Left kidney (tissue), 8 donors: ENCODE results near the gene HMSD. TPM values are rescaled to one million over a fixed set of nuclear protein-coding genes. Genes with fewer than 3 reads are reported as not detected.
A peak's percentile ranks its signal among the peaks of the same experiment; 100 is the strongest.
"Not testable (repeated sequence)": the region's sequence is repeated elsewhere in the genome, so short reads cannot be mapped to it uniquely, and the experiment has no call there.

Experiments
- DNase-seq: peaks from one replicate; pipeline ENCODE4 v3.0.0-alpha.2; 2013
- long read RNA-seq, 8 donors: transcript quantifications; one replicate each; lab custom pipeline, GENCODE V29; 2026
- polyA plus RNA-seq: library from polyadenylated mRNA; unstranded; fragments of 120-200 nt; gene quantifications from one replicate; pipeline ENCODE4 v1.2.1, GENCODE V29; 2013; ENCODE audit not compliant: insufficient read length

Gene HMSD
- 3.6 TPM for polyA plus RNA-seq
- long read RNA-seq, donor 1, partial matches to known transcripts, result 0 of 2 reads
- long read RNA-seq, donor 1, other reads (novel, unspliced or antisense), result 0 of 2 reads
- long read RNA-seq, donor 2, result 0 reads
- long read RNA-seq, donor 3, result 0 reads
- long read RNA-seq, donor 4, result 0 reads
- long read RNA-seq, donor 5, result 0 reads
- long read RNA-seq, donor 6, result 0 reads
- long read RNA-seq, donor 7, partial matches to known transcripts, result 0 of 3 reads
- long read RNA-seq, donor 7, other reads (novel, unspliced or antisense), result 0 of 3 reads
- long read RNA-seq, donor 8, result 0 reads

GRCh38 chr18:63949068-63949737 is at the start of gene HMSD:
Gene HMSD (plus strand): TSS chr18:63949301. CDS start chr18:63953456, 4,155 bp downstream.
- DNase-seq, result no peak

GRCh38 chr18:63903851-63904570 is 45.1 kb upstream of the HMSD start:
- no peak for DNase-seq

- no peak for DNase-seq
Measured at GRCh38 chr18:63904694-63905093, 44.4 kb upstream of the HMSD start.

- peak; percentile 5 for DNase-seq
Measured at GRCh38 chr18:63905361-63905760, 43.7 kb upstream of the HMSD start.

- DNase-seq, result no peak
Measured at GRCh38 chr18:63906056-63906455, 43.0 kb upstream of the HMSD start.

- no peak for DNase-seq
Measured at GRCh38 chr18:63907664-63908063, 41.4 kb upstream of the HMSD start, which contains the start of gene SERPINB10. Gene SERPINB10 (plus strand): TSS chr18:63907958. CDS start chr18:63915511, 7,553 bp downstream.

GRCh38 chr18:63908858-63909257 is 40.2 kb upstream of the HMSD start:
- DNase-seq, result no peak

GRCh38 chr18:63909870-63910269 is 39.2 kb upstream of the HMSD start:
- DNase-seq, result no peak

GRCh38 chr18:63917817-63918216 is 31.3 kb upstream of the HMSD start:
- DNase-seq, result no peak

- no peak for DNase-seq
Measured at GRCh38 chr18:63922049-63922448, 27.1 kb upstream of the HMSD start.

GRCh38 chr18:63924551-63924950 is 24.6 kb upstream of the HMSD start:
- DNase-seq, result no peak

- no peak for DNase-seq
Measured at GRCh38 chr18:63928331-63928730, 20.8 kb upstream of the HMSD start.

GRCh38 chr18:63929369-63929768 is 19.7 kb upstream of the HMSD start:
- DNase-seq, result not testable (repeated sequence)

- no peak for DNase-seq
Measured at GRCh38 chr18:63930773-63931354, 18.2 kb upstream of the HMSD start.

- peak; percentile 63 for DNase-seq
Measured at GRCh38 chr18:63936156-63936931, 12.8 kb upstream of the HMSD start.

- peak; percentile 1 for DNase-seq
Measured at GRCh38 chr18:63936932-63937393, 12.1 kb upstream of the HMSD start.

- no peak for DNase-seq
Measured at GRCh38 chr18:63940008-63940407, 9.1 kb upstream of the HMSD start.

- not testable (repeated sequence) for DNase-seq
Measured at GRCh38 chr18:63940543-63941050, 8.5 kb upstream of the HMSD start.

GRCh38 chr18:63947051-63947790 is 1.9 kb upstream of the HMSD start:
- DNase-seq, result no peak

- DNase-seq, result no peak
Measured at GRCh38 chr18:63951302-63951705, 2.2 kb downstream of the HMSD start.

GRCh38 chr18:63953811-63954210 is 4.7 kb downstream of the HMSD start:
- DNase-seq, result no peak
